OCI-LY7 (cell line): ENCODE measurements around the gene ADAMTS17.

Experiments used
- CTCF ChIP-seq: fragments of 200-600 bp; sonication (generic); conservative IDR thresholded peaks from 2 replicates; pipeline ENCODE4 v1.5.1; 2014; ENCODE audit warnings: mild to moderate bottlenecking, antibody characterized with exemption, low read length, moderate library complexity, mixed read lengths
- EZH2phosphoT487 ChIP-seq: fragments of 200-600 bp; sonication (generic); IDR thresholded peaks from 2 replicates; pipeline ENCODE4 v1.6.1; 2018; ENCODE audit warnings: low read depth, borderline replicate concordance, mild to moderate bottlenecking, mixed run types, antibody characterized with exemption, low read length, moderate library complexity, mixed read lengths

- TF ChIP-seq CTCF (no peak), EZH2phosphoT487 (no peak)
Measured at GRCh38 chr15:100241572-100242482, 99.9 kb downstream of the ADAMTS17 start.
